RWPE1 (cell line): Measurements from ENCODE around the gene BMP8A.
"Not testable (repeated sequence)": the region's sequence is repeated elsewhere in the genome, so short reads cannot be mapped to it uniquely, and the experiment has no call there.

Experiments
- CTCF ChIA-PET: fragments of 350-600 bp; sonication (Branson Sonifier 250); formaldehyde crosslinking; extraction: SDS; loops from one replicate; lab custom pipeline; 2021; lab: Yijun Ruan, JAX
- POLR2A ChIA-PET: fragments of 400-600 bp; formaldehyde crosslinking; extraction: SDS; loops from one replicate; lab custom pipeline; 2020; ENCODE audit warnings: antibody characterized with exemption; ENCODE audit not compliant: low non-redundant PET; lab: Yijun Ruan, JAX
- DNase-seq: peaks from one replicate; pipeline ENCODE4 v3.0.0; 2012; ENCODE audit warnings: low spot score
- H3K27ac ChIP-seq: fragments of 450-650 bp; 2 replicates; pipeline ENCODE4 v1.5.1; 2017
- TF ChIP-seq, protein P1 (sequence below): fragments of 450-650 bp; conservative IDR thresholded peaks from 2 replicates; pipeline ENCODE4 v1.5.1; 2017; ENCODE audit warnings: low read depth, mild to moderate bottlenecking

Gene BMP8A

DNA sequence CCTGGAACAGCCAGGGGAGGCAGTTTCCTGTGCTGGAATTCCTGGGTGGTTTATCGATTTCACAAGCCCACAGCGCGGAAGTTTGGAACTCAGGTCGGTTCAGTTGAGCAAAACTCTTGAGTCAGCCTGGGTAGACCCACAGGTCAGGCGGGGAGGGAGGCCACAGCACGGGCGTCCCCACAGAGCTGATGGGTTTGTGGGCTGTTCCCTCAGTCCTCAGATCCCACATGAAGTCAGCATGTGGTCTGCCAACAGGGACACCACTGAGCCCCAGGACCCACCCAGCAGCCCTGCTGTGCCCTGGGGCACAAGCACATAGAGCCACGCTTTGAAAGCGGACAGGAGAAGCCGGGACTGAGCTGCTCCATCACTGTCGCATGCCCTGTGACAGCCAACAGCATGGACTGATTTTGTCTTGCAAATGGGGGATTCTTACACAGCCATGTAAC is 17.4 kb downstream of the BMP8A start:
- DNase-seq, result no peak
- TF ChIP-seq, protein P1, sequence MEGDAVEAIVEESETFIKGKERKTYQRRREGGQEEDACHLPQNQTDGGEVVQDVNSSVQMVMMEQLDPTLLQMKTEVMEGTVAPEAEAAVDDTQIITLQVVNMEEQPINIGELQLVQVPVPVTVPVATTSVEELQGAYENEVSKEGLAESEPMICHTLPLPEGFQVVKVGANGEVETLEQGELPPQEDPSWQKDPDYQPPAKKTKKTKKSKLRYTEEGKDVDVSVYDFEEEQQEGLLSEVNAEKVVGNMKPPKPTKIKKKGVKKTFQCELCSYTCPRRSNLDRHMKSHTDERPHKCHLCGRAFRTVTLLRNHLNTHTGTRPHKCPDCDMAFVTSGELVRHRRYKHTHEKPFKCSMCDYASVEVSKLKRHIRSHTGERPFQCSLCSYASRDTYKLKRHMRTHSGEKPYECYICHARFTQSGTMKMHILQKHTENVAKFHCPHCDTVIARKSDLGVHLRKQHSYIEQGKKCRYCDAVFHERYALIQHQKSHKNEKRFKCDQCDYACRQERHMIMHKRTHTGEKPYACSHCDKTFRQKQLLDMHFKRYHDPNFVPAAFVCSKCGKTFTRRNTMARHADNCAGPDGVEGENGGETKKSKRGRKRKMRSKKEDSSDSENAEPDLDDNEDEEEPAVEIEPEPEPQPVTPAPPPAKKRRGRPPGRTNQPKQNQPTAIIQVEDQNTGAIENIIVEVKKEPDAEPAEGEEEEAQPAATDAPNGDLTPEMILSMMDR, result no peak
- POLR2A ChIA-PET, result no interaction called here
- CTCF ChIA-PET, result no interaction called here
- no peak overlapping the region for H3K27ac ChIP-seq

DNA sequence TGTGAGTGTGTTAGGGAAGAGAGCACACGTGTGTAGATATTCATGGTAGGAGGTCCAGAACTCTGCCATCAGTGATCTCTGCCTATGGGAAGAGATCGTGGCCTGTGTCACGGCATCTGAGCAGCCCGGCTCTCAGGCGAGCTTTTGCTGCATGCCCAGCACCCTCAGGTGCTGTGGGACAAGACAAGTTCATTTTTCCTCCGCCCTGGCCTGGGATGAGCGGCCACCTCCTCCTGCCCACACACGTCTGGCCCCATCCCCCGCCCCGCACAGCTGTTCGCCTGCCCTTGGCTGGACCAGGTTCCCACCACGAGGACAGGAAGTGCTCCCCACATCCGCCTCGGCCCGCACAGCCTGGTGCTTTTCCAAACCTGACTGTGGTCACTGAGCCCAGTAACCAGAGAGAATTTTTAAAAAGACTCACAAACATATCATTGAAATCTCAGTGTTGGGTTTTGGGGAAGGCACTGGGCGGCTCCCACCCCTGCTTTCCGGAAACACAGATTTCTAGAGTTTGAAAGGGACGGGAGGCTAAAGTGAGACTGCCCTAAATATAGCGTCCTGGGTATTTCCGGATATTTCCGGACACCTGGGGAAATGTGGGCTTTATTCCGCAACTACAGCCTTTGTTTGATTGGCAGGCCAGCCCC is 18.0 kb downstream of the BMP8A start:
- H3K27ac ChIP-seq, result no peak overlapping the region
- CTCF ChIA-PET, result no interaction called here
- TF ChIP-seq, protein P1, result no peak
- no peak for DNase-seq
- POLR2A ChIA-PET, result no interaction called here

DNA sequence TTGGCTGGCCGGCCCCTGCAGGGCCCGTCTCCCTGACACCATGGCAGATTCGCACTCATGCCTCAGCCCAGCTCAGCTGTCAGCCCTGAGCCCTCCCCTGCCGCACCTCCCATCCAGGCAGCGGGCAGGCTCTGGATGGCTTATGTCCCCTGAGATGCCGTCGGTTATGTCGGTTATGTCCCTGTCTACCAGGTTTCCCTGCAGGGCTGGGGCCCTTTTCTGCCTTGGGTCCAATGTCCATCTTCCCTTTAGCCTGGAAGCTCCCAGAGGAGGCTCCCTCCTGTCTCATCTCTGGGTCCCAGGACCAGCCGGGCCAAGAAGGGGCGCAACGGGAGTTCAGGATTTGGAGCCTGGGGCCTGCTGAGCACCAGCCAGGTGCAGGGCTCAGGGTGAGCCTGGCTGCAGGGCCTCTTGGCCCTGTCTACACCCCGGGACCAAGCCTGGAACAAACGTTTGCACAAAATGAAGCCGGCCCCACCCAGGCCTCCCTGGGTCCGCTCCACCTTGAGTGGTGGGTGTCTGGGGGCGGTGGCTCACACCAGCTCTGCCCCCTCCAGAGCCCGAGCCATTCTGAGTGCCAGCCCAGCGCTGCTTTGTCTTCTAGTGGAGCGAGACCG is 19.2 kb downstream of the BMP8A start:
- POLR2A ChIA-PET, CTCF ChIA-PET, DNase-seq, H3K27ac ChIP-seq: not testable (repeated sequence)

DNA sequence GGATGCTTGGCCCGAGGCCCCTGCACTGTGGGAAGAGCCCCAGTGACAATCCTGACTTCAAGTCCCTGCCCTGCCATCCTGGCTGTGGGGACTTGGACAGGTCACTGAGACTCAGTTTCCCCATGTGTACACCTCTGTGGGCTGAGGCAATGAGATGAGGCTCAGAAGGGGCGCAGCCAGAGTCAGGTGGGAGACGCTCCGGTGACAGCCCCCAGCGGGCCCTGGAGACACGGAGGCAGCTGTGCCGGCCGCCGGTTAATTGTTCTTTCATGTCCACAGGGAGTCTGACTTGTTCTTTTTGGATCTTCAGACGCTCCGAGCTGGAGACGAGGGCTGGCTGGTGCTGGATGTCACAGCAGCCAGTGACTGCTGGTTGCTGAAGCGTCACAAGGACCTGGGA is 20.0 kb downstream of the BMP8A start:
- DNase-seq, CTCF ChIA-PET, POLR2A ChIA-PET, H3K27ac ChIP-seq: not testable (repeated sequence)

DNA sequence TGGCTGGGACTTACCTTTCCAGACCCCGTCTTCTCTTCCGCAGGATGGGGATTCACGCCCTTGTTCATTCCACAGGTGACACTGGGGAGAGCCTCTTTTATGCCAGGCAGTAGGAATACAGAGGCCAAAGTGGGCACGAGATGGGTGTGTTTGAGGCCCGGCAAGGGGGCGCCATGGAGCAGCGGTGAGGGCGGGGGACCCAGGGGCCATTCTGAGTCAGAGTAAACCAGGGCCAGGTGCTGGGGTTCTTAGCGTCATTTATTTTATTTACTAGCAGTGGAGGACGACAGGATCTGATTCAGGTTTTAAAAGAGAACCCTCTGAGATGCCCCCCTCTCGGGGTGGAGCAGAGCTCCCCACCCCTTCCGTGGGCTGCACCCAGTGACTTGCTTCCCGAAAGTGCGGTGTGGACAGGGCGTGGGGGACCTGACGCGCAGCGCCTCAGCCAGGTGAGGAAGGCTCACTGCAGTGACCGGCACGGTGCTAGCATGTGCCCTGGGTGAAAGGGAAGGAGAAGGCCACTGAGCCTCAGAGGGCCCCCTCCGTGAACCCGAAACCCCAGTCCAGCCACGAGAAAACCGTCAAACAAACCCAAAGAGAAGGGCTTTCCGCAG is 20.9 kb downstream of the BMP8A start:
- POLR2A ChIA-PET, DNase-seq, CTCF ChIA-PET, H3K27ac ChIP-seq: not testable (repeated sequence)

DNA sequence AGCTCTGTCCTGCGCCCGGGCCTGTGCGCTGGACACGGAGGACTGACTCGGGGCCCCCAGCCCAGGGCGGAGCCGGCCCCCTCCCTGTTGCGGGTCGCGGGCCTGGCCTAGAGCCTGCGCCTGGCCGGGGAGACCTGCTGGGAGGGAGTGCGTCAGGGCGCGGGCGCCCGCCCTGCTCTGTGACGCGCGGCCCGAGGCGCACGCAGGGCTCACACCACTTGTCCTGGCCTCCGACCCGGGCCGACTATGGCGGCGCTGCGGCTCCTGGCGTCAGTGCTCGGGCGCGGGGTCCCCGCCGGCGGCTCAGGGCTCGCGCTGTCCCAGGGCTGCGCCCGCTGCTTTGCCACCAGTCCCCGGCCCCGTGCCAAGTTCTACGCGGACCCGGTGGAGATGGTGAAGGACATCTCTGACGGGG is 23.3 kb downstream of the BMP8A start:
- CTCF ChIA-PET, POLR2A ChIA-PET, DNase-seq, H3K27ac ChIP-seq: not testable (repeated sequence)

DNA sequence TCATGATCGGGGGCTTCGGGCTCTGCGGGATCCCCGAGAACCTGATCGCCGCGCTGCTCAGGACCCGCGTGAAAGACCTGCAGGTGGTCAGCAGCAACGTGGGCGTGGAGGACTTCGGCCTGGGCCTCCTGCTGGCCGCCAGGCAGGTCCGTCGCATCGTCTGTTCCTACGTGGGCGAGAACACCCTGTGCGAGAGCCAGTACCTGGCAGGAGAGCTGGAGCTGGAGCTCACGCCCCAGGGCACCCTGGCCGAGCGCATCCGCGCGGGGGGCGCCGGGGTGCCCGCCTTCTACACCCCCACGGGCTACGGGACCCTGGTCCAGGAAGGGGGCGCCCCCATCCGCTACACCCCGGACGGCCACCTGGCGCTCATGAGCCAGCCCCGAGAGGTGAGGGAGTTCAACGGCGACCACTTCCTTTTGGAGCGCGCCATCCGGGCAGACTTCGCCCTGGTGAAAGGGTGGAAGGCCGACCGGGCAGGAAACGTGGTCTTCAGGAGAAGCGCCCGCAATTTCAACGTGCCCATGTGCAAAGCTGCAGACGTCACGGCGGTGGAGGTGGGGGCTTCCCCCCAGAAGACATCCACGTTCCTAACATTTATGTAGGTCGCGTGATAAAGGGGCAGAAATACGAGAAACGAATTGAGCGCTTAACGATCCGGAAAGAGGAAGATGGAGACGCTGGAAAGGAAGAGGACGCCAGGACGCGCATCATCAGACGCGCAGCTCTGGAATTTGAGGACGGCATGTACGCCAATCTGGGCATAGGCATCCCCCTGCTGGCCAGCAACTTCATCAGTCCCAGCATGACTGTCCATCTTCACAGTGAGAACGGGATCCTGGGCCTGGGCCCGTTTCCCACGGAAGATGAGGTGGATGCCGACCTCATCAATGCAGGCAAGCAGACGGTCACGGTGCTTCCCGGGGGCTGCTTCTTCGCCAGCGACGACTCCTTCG is 24.0 kb downstream of the BMP8A start:
- POLR2A ChIA-PET, CTCF ChIA-PET, H3K27ac ChIP-seq, DNase-seq: not testable (repeated sequence)

DNA sequence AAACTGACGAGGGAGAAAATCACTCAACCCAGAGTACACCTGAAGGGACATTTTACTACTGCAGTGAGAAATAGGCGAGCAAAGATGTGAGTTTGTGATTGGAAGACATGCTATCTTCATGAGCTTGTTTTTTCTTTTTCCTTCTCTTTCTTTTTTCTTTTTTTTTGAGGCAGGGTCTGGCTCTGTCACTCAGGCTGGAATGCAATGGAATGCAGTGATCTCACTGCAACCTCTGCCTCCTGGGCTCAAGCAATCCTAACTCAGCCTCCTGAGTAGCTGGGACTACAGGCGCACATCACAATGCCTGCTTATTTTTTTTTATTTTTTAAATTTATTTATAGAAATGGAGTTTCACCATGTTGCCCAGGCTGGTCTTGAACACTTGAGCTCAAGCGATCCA is 25.4 kb downstream of the BMP8A start:
- DNase-seq, CTCF ChIA-PET, POLR2A ChIA-PET, H3K27ac ChIP-seq: not testable (repeated sequence)

DNA sequence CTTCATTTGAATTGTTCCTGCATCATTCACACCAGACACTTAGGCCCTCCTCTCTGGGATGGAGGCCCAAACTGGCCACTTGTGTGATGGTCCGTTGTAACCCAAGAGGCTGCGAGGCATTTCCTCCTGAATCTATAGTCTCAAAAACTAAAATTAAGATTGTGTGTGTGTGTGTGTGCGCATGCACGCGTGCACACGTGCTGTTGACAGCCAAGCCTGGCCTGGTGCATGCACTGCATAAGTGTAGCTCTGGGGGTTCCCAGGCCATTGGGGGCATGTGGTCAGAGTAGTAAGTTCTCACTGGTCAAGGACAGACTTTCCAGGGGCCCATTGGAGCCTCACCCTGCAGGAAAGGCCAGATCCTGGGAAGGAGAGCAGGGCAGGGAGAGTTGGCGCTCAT is 26.5 kb downstream of the BMP8A start:
- DNase-seq, CTCF ChIA-PET, POLR2A ChIA-PET, H3K27ac ChIP-seq: not testable (repeated sequence)

DNA sequence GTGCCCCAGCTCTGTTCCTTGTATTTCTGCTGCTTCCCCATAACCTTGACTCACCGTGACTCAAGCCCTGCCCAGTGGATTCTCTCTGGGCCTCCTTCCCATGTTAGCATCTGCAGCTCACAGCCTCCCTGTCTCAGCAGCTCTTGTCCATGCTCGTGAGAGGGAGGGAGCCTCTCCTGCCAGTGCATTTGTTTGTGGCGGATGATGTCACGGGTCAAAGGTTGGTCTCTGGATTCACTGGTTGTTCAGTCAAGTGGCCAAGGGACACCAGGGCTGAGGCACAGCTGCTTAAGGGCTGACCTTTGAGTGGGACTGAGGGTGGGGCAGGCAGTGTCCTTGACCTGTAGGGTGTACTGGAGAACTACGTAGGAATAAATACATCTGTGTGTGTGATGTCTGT is 27.9 kb downstream of the BMP8A start:
- DNase-seq, POLR2A ChIA-PET, CTCF ChIA-PET, H3K27ac ChIP-seq: not testable (repeated sequence)

DNA sequence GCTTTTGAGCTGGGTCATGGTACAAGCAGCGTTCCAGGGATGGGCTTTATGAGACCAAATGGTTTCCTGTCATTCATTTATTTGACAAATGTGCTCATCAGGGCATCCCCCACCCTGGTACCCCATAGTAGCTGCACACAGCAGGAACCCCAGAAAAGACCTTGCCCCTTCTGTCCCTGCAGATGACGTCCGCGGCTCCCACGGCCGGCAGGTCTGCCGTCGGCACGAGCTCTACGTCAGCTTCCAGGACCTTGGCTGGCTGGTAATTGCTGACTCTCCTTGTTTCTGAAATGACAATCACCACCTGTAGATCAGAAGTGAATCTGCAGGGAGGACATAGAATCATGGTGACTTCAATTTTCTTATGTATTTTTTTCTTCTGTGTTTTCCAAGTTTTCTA is 30.8 kb downstream of the BMP8A start:
- POLR2A ChIA-PET, CTCF ChIA-PET, H3K27ac ChIP-seq, DNase-seq: not testable (repeated sequence)
